Left lung (tissue), 10 donors: ENCODE measurements around the gene HHAT. TPM values are rescaled to one million over a fixed set of nuclear protein-coding genes. Genes with fewer than 3 reads are reported as not detected.

Source experiments
- ATAC-seq: fragments of 200-7000 bp; cut with Tn5 transposase; one replicate; pipeline ENCODE4 v1.9.1; 2020; ENCODE audit warnings: moderate library complexity
- DNase-seq, 4 donors: peaks; one replicate each; pipeline ENCODE4 v3.0.0-alpha.2; 2013 to 2020
- H3K27ac ChIP-seq, 2 donors: fragments of 200-600 bp; sonication (generic) in 1 of 2; one replicate each; pipeline versions ENCODE4 v1.5.0 to v1.8.0; 2020 to 2021
- H3K27me3 ChIP-seq, 2 donors: fragments of 200-600 bp; sonication (generic) in 1 of 2; one replicate each; pipeline versions ENCODE4 v1.5.0 to v1.8.0; 2020 to 2021
- H3K36me3 ChIP-seq, 2 donors: fragments of 200-600 bp; sonication (generic) in 1 of 2; one replicate each; pipeline versions ENCODE4 v1.5.0 to v1.8.0; 2020 to 2021
- H3K4me1 ChIP-seq, 2 donors: fragments of 200-600 bp; one replicate each; pipeline ENCODE4 v1.8.0; 2021
- H3K4me3 ChIP-seq, 2 donors: fragments of 200-600 bp; sonication (generic) in 1 of 2; one replicate each; pipeline versions ENCODE4 v1.5.0 to v1.8.0; 2020 to 2021; ENCODE audit warnings: mild to moderate bottlenecking in 1 of 2
- H3K9me3 ChIP-seq, 2 donors: fragments of 200-600 bp; sonication (generic) in 1 of 2; one replicate each; pipeline versions ENCODE4 v1.5.0 to v1.8.0; 2020 to 2021
- intact Hi-C, 2 donors: fragments of 100-400 bp; cut with DNase I; formaldehyde crosslinking; loops; one replicate each; pipeline versions ENCODE4 v1.11.2 to v1.14.2; 2022
- polyA plus RNA-seq, 6 donors: library from polyadenylated mRNA; unstranded; fragments of 120-200 nt; gene quantifications; one replicate each; pipeline ENCODE4 v1.2.1, GENCODE V29; 2013; ENCODE audit not compliant: insufficient read length in 6 of 6
- total RNA-seq, 2 donors: library from RNA; stranded (reverse); fragmentation: NEBNext Ultra II Directional; extraction: Animal tissue kit (Norgen Biotek cat#: 25700); gene quantifications; one replicate each; pipeline ENCODE4 v1.2.1, GENCODE V29; 2021
- TF ChIP-seq, protein P1 (sequence below), 2 donors: fragments of 200-600 bp; sonication (generic) in 1 of 2; IDR thresholded peaks; one replicate each; pipeline versions ENCODE4 v1.5.0 to v1.8.0; 2021; ENCODE audit warnings: antibody characterized with exemption in 2 of 2
- donor health status: DM: no; HTN: yes; CAD: no.
- donor health status: DM: no; HTN: no; CAD: no.

The HHAT gene
- total and polyA plus RNA-seq, 8 donors, result 3.4 to 12.3 (median 10.8) TPM

DNA sequence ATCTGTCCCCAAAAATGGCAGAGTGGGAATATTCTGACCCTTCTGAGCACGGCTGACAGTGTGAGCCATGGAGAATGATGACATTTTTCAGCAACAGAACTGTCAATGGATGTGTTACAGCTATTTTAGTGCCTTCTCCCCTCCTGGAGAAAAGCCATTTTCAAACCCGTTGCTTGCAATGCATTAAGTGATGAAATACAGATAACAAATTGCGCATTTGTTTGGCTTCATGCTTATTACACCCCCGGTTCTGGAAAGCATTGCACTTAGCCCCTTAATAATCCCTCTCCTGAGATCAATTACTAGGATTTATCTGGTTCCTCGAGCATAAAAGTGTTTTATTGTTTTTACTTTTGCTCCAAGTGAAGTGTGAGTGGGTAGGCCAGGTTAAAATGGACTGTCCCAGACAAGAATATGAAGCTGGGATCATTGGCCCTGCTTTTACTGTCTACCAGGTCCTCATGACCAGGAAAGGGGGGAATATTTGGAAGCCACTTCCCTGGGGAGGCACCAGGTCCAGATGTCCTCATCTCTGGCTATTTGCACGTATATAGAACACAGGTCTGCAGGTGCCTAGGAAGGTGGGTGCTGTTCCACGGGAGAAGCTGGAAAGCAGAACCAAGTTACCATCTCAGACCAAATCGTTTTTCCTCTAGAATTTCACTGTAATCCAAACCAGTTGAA is 37.5 kb upstream of the HHAT start:
- Histone ChIP-seq H3K27me3 (peaks cover 0 to 32% of the 10 kb centered on the region in 2 donors), H3K27ac (no peak overlapping the region), H3K4me1 (peaks cover 16 to 36% of the 10 kb centered on the region in 2 donors), H3K9me3 (no peaks in the 10 kb centered on the region), H3K36me3 (no peaks in the 10 kb centered on the region), H3K4me3 (no peak overlapping the region)
- intact Hi-C loops, result no loop called here
- ATAC-seq, result no peak
- TF ChIP-seq, protein P1, sequence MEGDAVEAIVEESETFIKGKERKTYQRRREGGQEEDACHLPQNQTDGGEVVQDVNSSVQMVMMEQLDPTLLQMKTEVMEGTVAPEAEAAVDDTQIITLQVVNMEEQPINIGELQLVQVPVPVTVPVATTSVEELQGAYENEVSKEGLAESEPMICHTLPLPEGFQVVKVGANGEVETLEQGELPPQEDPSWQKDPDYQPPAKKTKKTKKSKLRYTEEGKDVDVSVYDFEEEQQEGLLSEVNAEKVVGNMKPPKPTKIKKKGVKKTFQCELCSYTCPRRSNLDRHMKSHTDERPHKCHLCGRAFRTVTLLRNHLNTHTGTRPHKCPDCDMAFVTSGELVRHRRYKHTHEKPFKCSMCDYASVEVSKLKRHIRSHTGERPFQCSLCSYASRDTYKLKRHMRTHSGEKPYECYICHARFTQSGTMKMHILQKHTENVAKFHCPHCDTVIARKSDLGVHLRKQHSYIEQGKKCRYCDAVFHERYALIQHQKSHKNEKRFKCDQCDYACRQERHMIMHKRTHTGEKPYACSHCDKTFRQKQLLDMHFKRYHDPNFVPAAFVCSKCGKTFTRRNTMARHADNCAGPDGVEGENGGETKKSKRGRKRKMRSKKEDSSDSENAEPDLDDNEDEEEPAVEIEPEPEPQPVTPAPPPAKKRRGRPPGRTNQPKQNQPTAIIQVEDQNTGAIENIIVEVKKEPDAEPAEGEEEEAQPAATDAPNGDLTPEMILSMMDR (IDR thresholded peaks at IDR 0.05), result no peak
- DNase-seq, result no peak

DNA sequence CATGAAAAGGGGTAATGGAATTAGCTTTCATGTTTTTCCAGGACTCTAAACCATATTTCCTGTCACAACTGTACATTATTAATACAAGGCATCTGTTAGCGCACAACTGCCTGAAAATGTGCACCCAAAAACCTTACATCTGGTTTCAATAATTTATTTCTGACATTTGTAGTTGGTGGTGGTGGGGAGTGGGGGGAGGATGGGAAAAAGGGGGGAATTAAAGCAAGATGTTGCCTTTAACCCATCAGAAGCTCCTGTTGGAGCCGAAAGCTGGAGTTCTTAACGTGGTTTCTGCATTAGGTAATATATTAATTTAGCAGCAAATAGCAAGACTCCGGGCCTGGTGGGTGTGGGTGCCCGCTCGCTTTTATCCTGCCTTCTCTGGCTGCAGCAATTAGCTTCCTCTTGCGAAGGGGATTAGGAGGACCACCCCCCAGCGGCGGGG is 36.9 kb upstream of the HHAT start:
- H3K27ac ChIP-seq, result peak overlapping the region in 1 of 2 donors; percentile 39
- TF ChIP-seq, protein P1 (IDR thresholded peaks at IDR 0.05), result no peak
- peak overlapping the region; percentile 28 to 32 for H3K4me3 ChIP-seq
- H3K27me3 ChIP-seq, result peaks cover 0 to 32% of the 10 kb centered on the region in 2 donors
- ATAC-seq (peak; percentile 53), DNase-seq (no peak)
- no peaks in the 10 kb centered on the region for H3K9me3 ChIP-seq
- H3K36me3 ChIP-seq, result no peaks in the 10 kb centered on the region
- H3K4me1 ChIP-seq, result peaks cover 16 to 36% of the 10 kb centered on the region in 2 donors
- intact Hi-C loops, result no loop called here

DNA sequence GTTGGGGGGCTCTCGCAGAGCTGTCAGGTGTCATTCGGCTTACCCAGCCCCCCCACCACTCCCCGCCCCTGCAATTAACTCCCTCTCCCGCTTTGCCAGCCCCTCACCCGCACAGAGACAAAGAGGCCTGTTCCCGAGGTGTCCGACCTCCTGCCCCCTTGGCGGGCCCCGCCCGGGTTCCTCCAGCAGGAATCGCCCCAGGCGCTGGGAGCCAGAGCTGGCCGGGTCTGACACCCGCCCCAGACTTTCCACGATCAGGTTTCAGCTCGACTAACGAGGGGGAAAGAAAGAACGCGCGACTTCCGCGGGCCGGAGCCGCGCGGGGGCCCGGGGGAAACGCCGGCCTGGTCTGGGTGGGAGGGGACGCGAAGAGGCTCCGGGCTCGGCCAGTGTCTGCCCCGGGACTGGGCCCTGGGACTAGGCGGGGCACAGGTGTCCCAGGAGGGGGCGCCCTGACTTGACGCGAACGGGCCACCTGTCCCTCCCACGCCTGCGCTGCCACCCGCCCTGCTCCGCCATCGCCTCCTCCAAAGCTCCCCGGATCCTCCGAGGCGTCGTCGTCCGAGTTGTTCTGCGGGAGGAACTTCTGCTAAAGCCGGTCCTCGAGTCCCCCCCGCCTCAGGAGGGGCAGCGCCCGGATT is 36.4 kb upstream of the HHAT start:
- Histone ChIP-seq H3K4me3 (peak overlapping the region; percentile 28 to 32), H3K36me3 (no peaks in the 10 kb centered on the region), H3K9me3 (no peaks in the 10 kb centered on the region), H3K4me1 (peaks cover 16 to 36% of the 10 kb centered on the region in 2 donors), H3K27ac (peak overlapping the region; percentile 39 to 46), H3K27me3 (peaks cover 0 to 32% of the 10 kb centered on the region in 2 donors)
- intact Hi-C loops, result no loop called here
- TF ChIP-seq, protein P1 (IDR thresholded peaks at IDR 0.05), result peak in 1 of 2 donors; percentile 19
- ATAC-seq (peak; percentile 98), DNase-seq (peak in 3 of 4 donors; percentile 56 to 91 (median 80))

DNA sequence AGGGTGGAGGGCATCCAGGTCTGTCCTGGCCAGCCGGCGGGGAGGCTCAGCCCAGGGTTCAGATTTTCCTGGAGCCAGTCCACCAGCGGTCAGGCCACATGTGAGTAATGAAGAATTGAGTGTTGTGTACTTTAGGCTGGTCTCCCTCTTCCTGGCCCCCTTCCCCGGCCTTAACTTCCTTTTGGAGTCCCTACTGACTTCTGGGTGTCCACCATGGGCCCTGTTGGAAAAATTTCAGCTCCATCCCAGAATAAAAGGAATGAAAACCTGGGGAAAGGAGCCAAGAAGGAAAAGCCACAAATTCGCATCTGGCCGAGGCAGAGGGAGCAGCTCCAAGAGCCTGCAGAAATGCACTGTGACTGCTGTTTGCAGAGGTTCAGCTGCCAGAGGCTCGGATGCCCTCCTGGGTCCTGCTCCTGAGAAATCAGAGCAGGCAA is 35.5 kb upstream of the HHAT start:
- peak in 3 of 4 donors; percentile 49 to 68 (median 59) for DNase-seq
- Histone ChIP-seq H3K27me3 (peaks cover 0 to 32% of the 10 kb centered on the region in 2 donors), H3K4me1 (peaks cover 16 to 36% of the 10 kb centered on the region in 2 donors), H3K36me3 (no peaks in the 10 kb centered on the region), H3K27ac (peak overlapping the region; percentile 39 to 46), H3K9me3 (no peaks in the 10 kb centered on the region), H3K4me3 (peak overlapping the region; percentile 28 to 32)
- intact Hi-C loops, result no loop called here
- TF ChIP-seq, protein P1 (IDR thresholded peaks at IDR 0.05), result no peak
- ATAC-seq, result peak; percentile 65
